HEK293T (cell line): Measurements from ENCODE around the gene TRIM7.

Source experiments
- FOXM1 ChIP-seq: fragments of 450-650 bp; IDR thresholded peaks from 2 replicates; pipeline ENCODE4 v1.6.1; 2017; ENCODE audit warnings: mild to moderate bottlenecking, borderline replicate concordance
- LEF1 ChIP-seq: fragments of 450-650 bp; IDR thresholded peaks from 2 replicates; pipeline ENCODE4 v1.6.1; 2017; ENCODE audit warnings: mild to moderate bottlenecking, borderline replicate concordance
- SP1 ChIP-seq: fragments of 450-650 bp; IDR thresholded peaks from 2 replicates; pipeline ENCODE4 v1.6.1; 2017
- SUZ12 ChIP-seq: fragments of 450-650 bp; IDR thresholded peaks from 2 replicates; pipeline ENCODE4 v1.6.1; 2016; ENCODE audit warnings: mild to moderate bottlenecking
- ZNF384 ChIP-seq: fragments of 450-650 bp; IDR thresholded peaks from 2 replicates; pipeline ENCODE4 v1.6.1; 2016

DNA sequence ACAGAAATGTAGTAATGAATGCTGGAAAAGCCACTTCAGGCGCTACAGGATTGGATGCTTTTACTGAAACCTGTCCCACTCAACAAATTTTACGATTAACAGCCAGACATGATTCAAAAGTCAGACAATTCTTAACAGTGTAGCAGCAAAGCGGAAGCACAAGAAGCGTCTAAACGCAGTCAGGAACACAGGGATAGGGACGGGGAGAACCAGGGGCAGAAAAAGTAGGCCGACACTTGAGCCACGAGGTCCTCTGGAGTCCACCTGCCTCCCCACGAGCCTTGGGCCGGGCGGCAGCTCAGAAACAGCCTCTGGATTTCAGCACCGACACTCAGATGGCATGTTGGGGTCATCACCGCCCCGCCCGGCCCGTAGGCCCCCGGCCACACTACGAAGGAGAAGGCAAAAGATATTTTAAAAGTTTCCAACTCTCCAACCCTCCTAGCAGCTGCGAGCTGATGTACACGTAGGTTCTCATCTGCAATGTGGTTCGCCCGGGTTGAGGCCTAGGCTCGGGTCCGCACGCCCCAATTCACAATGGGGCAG lies 38.1 kb upstream of the TRIM7 start:
- TF ChIP-seq LEF1 (no peak), FOXM1 (no peak), SUZ12 (no peak), ZNF384 (no peak), SP1 (no peak)
